G401 (cell line): ENCODE data around the gene PITPNM3. TPM values are rescaled to one million over a fixed set of nuclear protein-coding genes. Genes with fewer than 3 reads are reported as not detected.

Experiments
- total RNA-seq: library from RNA; depleted of rRNA; stranded (reverse); fragments of >200 nt; shearing (Covaris generic); gene quantifications from 2 replicates; pipeline ENCODE4 v1.2.3, GENCODE V29; 2014; rRNA removed

Gene PITPNM3
- total RNA-seq, 1 experiment from 2014 or later, result 0.92 TPM

Other genes with a start within 250 kb of the PITPNM3 start
- gene AIPL1, start 121.4 kb downstream of the PITPNM3 start, total RNA-seq, result not detected in 2 replicates
- gene PIMREG, start 112.1 kb downstream of the PITPNM3 start, total RNA-seq, result 66.5 and 72.7 TPM in 2 replicates
- gene KIAA0753, start 84.2 kb upstream of the PITPNM3 start, total RNA-seq, result 16.7 and 17.2 TPM in 2 replicates
- 147 and 228 TPM in 2 replicates for gene TXNDC17, start 84.5 kb upstream of the PITPNM3 start, total RNA-seq
- 16.4 and 27.2 TPM in 2 replicates for gene MED31, start 95.0 kb upstream of the PITPNM3 start, total RNA-seq
- 2.5 and 2.8 TPM in 2 replicates for gene C17orf100, start 95.2 kb upstream of the PITPNM3 start, total RNA-seq
- not detected in 2 replicates for gene SLC13A5, start 156.8 kb upstream of the PITPNM3 start, total RNA-seq
- not detected in 2 replicates for gene XAF1, start 199.5 kb upstream of the PITPNM3 start, total RNA-seq
- not detected in 2 replicates for gene FBXO39, start 219.7 kb upstream of the PITPNM3 start, total RNA-seq